HG03103 (cell line): ENCODE results near the gene TMTC3.

Experiments used
- ATAC-seq: cut with Tn5 transposase; IDR thresholded peaks from one replicate; pipeline ENCODE4 v1.9.1; 2021; ENCODE audit warnings: low read depth; ENCODE audit not compliant: unreplicated experiment

Gene TMTC3

DNA sequence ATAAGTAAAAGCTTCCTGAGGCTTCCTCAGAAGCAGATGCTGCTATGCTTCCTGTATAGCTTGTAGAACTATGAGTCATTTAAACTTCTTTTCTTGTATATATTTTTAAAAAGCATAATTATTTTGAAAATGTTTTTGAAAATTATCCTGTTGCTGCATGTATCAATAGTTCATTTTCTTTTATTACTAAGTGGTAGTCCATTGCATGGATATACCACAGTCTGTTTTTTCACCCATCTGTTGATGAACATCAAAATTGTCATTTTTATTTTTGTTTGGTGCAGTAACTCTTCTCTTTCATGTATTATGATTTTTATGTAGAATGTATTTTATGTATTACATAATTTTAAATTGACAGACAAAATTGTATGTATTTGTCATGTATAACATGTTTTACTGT, 81.4 kb downstream of the TMTC3 start:
- no peak for ATAC-seq

DNA sequence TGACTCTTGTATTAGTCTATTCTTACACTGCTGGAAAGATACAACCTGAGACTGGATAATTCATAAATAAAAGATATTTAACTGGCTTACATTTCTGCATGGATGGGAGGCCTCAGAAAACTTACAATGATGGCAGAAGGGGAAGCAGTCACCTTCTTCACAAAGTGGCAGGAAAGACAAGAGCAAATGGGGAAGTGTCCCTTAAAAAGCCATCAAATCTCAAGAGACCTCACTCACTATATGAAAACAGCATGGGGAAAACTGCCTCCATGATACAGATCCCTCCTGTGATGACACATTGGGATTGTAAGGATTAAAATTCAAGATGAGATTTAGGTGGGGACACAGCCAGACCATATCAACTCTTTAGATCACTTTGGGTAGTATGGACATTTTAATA, 83.7 kb downstream of the TMTC3 start:
- no peak for ATAC-seq

DNA sequence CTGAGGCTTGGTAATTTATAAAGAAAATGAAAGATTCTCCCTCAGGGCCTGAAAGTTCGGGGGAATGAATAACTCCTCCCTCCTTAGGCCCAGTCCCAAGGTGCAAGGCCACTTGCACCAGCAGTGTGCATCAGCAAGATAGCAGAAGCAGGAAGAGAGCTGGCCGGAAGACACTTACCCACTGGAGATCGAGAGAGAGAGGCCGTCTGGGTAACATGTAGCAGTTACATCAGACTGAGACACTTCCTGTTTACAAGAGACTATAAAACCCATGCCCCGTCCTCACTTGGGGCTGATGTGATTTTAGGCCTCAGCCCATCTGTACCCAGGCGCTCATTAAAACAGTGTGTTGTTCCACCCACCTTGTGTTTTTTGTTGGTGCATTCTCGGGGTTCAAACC, 85.2 kb downstream of the TMTC3 start:
- ATAC-seq, result no peak

DNA sequence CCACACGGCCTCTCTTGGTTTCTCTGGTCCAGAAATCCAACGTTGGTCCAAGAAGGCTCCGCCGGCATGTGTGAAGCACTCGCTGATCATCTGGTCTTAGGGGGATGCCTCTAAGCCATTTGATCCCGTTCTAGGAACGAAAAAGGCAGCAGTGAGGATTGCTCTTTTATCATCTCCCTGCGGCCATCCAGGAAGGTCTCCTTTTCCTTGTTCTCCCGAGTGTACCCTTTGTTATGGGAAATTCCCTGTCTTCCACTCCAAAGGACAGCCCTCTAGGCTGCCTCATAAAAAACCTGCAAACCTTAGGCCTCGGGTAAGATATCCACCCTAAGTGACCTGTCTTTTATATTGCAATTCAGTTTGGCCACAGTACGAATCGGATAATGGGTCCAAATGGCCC, 85.8 kb downstream of the TMTC3 start:
- ATAC-seq, result no peak

DNA sequence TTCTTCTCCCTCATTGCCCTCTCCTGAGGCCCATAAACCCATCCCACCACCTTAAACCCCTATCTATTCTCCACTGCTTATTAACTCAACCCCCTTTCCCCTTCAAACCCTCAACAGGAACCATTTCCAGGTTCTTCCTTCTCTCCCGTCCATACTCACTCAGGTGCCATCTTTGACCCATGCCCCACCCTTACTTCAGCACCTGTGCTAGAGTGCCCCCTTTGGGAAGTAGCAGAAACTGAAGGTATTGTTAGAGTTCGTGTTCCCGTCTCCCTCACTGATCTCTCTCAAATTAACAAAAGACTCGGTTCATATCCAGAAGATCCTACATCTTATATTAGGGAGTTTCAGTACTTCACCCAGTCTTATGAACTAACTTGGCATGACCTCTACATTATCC, 86.6 kb downstream of the TMTC3 start:
- no peak for ATAC-seq

DNA sequence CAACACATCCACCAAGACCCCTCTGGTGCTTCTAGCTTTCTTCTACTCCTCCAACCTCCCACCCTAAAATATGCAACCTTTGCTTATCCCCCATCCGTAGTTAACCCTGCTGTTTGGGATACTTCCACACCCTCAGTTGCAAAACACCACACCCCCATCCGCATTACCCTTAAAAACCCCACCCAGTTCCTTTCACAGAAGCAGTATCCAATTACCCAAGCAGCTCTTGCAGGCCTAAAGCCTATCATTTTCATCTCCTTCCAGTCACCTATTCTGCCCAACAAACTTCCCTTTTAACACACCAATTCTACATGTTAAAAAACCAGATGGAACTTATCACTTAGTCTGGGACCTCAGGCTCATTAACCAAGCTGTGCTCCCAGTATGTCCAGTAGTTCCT, 88.2 kb downstream of the TMTC3 start:
- ATAC-seq, result no peak

DNA sequence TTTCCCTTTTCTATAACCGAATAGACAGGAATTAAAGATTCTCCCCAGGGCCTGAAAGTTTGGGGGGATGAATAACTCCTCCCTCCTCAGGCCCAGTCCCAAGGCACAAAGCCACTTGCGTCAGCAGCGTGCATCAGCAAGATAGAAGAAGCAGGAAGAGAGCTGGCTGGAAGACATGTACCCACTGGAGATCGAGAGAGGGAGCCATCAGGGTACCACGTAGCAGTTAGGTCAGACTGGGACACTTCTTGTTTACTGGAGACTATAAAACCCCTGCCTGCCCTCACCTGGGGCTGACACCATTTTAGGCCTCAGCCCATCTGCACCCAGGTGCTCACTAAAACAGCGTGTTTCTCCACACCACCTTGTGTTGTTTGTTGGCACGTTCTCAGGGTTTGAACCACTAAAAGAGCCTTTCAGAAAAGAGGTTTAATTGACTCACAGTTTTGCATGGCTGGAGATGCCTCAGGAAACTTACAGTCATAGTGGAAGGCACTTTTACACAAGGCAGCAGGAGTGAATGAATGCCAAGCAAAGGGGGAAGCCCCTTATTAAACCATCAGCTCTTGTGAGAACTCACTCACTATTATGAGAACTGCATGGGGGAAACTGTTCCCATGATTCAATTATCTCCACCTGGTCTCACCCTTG, 93.2 kb downstream of the TMTC3 start:
- ATAC-seq, result no peak

DNA sequence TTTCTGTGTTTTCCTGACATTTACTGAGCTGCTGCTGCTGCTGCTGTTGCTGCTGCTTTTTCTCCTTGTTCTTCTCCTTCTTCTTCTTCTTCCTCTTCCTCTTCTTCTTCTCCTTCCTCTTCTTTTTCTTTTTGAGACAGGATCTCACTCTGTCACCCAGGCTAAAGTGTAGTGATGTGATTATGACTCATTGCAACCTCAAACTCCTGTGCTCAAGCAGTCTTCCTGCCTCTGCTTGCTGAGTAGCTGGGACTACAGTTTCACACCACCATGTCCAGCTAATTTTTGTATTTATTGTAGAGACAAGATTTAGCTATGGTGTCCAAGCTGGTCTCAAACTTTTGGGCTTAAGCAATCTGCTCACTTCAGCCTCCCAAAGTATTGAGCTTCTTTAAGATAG, 95.8 kb downstream of the TMTC3 start:
- peak; percentile 56 for ATAC-seq

DNA sequence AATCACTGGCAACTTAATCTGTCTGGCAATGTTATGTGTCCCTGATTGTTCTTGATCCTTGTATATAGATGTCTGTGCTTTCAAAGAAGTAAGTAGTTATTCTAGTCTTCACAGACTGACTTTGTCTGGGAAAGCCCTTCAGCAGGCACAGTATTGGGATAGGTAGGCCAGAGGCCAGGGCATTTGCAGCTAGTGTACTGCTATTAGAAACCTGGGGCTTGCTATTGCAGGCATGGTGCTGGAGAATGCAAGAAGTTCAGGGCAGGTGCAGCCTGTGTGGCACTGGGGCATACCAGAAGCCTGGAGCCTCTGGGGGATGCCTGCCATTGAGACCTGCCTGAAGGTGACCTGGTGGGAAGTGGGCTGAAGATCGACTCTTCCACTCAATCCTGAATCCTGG, 96.3 kb downstream of the TMTC3 start:
- no peak for ATAC-seq

DNA sequence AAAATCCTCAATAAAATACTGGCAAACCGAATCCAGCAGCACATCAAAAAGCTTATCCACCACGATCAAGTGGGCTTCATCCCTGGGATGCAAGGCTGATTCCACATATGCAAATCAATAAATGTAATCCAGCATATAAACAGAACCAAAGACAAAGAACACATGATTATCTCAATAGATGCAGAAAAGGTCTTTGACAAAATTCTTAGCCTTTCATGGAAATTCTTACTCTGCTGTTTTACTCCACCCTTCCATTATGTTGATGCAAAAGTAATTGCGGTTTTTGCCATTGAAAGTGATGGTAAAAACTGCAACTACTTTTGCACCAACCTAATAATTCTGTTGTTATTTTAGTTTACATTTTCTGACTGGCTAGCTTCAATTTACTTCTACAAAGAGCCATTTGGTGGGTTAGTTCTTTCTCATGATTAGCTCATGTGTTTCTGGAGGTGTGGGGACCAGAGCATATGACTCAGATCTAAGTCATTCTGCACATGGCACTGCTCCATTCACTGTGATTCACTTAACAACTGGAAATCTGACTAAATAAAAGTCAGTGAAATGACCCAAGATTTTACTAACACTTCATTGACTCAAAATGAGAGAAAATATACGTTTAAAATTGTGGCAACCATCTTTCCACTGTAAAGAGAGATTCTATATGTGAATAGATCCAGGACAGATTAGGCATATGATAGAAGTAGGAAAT, 99.9 kb downstream of the TMTC3 start:
- ATAC-seq, result no peak

DNA sequence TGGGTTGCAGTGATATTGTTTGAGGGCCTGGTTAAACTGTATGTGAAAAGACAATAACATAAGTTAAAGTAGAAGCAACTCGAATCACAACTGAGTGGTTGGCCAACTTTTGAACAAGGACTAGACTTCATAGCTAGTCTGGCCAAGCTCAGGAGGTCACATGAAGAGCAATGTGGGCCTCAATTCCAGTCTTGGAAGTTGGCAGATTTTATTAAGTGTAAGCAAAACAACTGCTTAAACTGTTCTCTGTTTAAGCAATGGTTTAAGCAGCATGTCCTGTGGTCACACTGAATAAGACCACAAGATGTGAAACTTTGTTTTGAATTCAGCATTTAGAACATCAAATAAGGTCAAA, 100.4 kb downstream of the TMTC3 start:
- ATAC-seq, result no peak

DNA sequence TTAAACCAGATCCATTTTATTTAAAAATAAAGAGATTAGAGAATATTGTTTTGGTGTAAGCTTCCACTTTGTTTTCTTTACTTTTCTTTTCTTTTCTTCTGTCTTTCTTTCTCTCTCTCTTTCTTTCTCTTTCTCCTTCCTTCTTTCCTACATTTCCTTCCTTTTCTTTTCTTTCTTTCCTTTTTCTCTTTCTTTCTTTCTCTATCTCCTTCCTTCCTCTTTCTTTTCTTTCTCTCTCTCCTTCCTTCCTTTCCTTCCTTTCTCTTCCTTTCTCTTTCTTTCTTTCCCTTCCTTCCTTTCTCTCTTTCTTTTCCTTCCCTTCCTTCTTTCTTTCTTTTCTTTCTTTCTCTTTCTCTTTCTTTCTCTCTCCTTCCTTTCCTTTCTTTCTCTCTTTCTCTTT, 100.8 kb downstream of the TMTC3 start:
- no peak for ATAC-seq

DNA sequence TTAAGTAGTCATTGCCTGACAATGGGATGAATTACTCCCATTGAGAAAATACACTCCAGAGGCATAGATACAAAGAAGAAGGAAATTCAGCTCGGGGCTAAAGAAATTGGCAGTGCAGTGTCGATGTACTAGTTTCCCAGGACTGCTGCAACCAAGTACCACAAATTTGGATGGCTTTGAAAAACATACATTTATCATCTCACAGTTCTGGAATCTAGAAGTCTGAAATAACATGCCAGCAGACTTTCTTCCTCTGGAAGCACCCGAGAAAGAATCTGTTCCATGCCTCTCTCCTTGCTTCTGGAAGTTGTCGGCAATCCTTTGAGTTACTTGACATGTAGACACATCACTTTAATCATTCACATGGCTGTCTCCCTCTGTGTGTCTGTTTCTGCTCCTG, 101.9 kb downstream of the TMTC3 start:
- no peak for ATAC-seq

DNA sequence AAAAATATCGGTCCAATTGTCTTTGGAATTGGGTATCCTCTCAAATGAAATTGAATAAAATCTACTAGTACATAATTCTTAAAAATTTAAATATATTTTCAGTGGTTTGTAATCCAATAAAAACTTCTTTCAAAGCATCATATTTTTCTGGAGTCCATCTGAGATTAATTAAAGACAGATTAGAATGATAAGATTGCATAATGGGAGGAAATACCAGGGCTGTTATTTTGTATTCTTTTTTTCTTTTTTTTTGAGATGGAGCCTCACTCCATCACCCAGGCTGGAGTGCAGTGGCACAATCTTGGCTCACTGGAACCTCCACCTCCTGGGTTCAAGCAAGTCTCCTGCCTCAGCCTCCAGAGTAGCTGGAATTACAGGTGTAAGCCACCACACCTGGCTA, 103.8 kb downstream of the TMTC3 start:
- ATAC-seq, result no peak

DNA sequence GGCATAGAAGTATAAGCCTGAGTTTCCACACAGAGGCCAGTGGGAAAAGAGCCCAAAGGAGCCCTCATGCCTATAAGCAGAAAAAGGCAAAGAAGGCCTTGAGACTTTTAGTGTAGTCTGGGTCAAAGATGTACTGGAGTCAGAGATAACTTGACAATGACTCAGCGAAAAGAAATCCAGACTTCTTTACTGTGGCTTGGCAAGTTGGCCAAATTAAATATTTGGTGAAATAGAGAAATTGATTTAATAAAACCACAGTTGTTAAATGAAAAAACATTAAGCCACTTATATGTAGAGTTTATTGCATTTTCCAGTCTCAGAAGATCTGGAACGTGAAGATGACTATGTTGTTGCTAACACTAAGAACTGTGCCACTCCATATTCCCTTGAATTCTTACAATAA, 105.1 kb downstream of the TMTC3 start:
- ATAC-seq, result no peak

DNA sequence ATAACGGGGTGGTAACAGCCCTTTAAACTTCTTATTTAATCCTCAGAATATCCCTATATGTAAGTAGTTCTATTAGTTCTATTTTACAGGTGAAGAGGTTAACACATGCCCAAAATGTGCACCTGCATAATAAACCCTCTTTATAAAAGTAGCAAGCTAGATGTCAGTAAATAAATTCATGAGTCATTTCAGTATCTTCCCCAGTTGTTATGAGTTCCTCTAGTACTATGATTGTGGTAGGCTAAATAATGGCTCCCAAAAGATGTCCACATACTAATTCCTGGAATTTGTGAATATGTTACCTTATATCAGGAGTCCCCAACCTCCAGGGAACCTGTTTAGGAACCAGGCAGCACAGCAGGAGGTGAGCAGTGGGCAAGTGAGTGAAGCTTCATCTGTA, 106.5 kb downstream of the TMTC3 start:
- ATAC-seq, result no peak
